ENCODE measurements around the gene ASB2.

ASB2 gene

GRCh38 chr14:93912782-93913181 is 63.6 kb downstream of the ASB2 start:
- DNase-seq (ENCODE audit: low read depth), result no peak
- no peak for TF ChIP-seq CTCF (conservative IDR thresholded peaks at IDR 0.05; ENCODE audit: low read depth, low read length)
- H3K4me3 ChIP-seq (ENCODE audit: low read depth, low read length), result no peak overlapping the region

GRCh38 chr14:93911975-93912615 is 64.3 kb downstream of the ASB2 start:
- no peak for TF ChIP-seq CTCF (conservative IDR thresholded peaks at IDR 0.05; ENCODE audit: low read depth, low read length)
- H3K4me3 ChIP-seq (ENCODE audit: low read depth, low read length), result no peak overlapping the region
- DNase-seq (ENCODE audit: low read depth), result no peak

GRCh38 chr14:93909429-93910128 is 66.8 kb downstream of the ASB2 start:
- DNase-seq (ENCODE audit: low read depth), result no peak
- no peak for TF ChIP-seq CTCF (conservative IDR thresholded peaks at IDR 0.05; ENCODE audit: low read depth, low read length)
- no peak overlapping the region for H3K4me3 ChIP-seq (ENCODE audit: low read depth, low read length)

GRCh38 chr14:93906341-93907329 is 69.7 kb downstream of the ASB2 start:
- peak; percentile 78 for TF ChIP-seq CTCF (conservative IDR thresholded peaks at IDR 0.05; ENCODE audit: low read depth, low read length)
- H3K4me3 ChIP-seq (ENCODE audit: low read depth, low read length), result no peak overlapping the region
- DNase-seq (ENCODE audit: low read depth), result peak; percentile 58

GRCh38 chr14:93905623-93906022 is 70.7 kb downstream of the ASB2 start:
- H3K4me3 ChIP-seq (ENCODE audit: low read depth, low read length), result no peak overlapping the region
- DNase-seq (ENCODE audit: low read depth), result no peak
- no peak for TF ChIP-seq CTCF (conservative IDR thresholded peaks at IDR 0.05; ENCODE audit: low read depth, low read length)

GRCh38 chr14:93903342-93904184 is 72.8 kb downstream of the ASB2 start:
- peak; percentile 15 for DNase-seq (ENCODE audit: low read depth)
- TF ChIP-seq CTCF (conservative IDR thresholded peaks at IDR 0.05; ENCODE audit: low read depth, low read length), result peak; percentile 51
- no peak overlapping the region for H3K4me3 ChIP-seq (ENCODE audit: low read depth, low read length)

Data from choroid plexus epithelial cell (primary cell).